Middle frontal gyrus (tissue), 1 donor: ENCODE results near the gene SLC25A21.

Experiments used
- DNase-seq: peaks from one replicate; pipeline ENCODE4 v3.0.0-alpha.2; 2015; ENCODE audit warnings: low spot score; ENCODE audit errors: extremely low spot score

Gene SLC25A21

DNA sequence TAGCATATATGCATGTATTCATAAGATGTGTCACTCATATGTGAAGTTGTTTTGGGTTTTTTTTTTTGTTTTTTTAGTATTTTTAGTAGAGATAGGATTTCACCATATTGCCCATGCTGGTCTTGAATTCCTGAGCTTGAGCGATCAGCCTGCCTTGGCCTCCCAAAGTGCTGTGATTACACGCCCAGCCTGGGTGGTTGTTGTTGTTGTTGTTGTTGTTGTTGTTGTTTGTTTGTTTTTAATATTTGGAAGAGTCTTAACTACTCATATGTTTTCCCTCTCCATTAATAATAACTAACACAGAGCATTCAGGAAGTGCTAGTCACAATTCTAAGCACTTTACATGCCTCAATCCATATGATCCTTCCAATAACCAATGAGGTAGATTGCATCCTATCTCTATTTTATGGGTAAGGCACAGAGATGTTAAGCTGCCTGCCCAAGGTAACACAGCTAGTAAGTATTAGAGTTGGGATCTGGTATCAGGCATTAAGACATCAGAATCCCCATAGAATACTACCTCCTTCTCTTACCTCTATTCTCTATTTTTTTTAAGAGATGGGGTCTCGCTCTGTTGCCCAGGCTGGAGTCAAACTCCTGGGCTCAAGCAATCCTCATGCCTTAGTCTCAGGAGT lies 27.6 kb downstream of the SLC25A21 start:
- DNase-seq, result no peak

DNA sequence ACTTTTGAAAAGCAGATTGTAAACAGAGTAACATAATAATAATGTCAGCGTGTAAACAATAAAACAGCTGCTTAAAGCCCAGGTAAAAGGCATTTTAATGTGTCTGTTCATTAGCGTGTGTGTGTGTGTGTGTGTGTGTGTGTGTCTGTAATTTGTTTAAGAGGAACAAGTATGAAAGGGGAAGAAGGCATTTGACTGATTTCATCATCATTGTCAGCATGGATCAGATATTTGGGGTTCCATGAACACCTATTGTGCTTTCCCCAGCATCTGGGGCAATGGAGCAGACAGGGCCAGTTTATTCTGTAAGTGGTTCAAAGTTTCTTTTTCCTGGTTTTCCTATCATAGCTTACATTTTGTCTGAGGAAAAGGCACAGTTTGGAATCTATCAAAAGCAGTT lies 28.9 kb downstream of the SLC25A21 start:
- no peak for DNase-seq

DNA sequence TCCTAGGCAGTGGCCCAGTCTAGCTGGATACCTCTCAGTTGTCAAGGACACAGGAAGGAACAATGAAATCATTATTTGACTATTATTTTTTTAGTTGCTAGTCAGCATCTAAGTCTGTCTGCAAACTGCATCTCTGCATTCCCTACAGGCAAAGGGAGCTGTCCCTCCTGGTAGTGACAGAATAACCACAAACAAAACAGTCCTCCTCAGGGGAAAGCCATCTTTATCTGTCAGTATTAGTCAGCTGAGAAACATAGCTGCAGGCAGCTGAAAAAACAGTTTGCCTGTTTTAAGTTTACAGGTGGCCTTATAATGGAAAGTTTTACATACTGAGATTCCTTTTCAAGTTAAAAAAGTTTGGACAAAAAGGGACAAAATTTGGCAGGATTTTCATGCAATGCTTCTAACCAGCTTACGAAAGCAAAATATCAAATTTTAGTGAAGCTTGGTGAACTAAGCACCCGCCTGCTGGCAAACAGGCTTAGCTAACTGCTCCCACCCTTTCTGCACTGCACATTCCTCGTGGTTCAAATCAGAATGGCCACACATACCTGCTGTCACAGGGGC lies 29.5 kb downstream of the SLC25A21 start:
- no peak for DNase-seq

DNA sequence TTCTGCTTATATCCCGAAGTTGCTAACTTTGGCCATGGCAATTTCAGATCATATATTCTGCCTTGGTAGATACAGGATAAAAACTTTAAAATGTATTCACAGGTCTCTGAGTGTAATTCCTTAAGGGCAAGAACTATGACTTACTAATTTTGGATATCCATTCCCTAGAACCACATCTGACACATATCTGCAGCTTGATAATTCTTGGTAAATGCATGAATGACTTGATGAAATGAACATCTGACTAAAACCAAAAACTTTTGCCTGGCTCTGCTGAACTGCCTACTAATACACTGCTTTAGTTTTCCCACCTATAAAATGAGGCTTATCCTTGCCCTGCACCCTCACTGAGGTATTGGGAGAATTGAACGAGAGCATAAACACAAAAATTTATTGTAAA lies 32.2 kb downstream of the SLC25A21 start:
- no peak for DNase-seq

DNA sequence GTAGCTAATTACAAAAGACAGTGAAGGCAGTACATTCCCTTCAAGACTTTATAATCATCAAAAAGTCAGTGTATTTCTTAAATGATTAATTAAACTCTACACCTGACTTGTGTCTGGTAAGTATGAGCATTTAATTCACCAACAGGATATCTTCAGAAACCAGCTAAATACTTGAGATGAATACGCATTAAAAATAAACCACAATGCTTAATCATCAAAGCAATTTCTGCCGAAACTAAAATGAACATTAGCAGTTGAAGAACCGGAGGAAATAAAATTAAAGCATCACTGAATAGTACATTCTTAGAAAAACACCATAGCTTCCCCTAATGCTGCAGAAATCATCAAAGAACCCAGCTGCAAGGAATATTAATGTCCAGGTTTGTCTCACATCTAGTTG lies 32.7 kb downstream of the SLC25A21 start:
- DNase-seq, result no peak

DNA sequence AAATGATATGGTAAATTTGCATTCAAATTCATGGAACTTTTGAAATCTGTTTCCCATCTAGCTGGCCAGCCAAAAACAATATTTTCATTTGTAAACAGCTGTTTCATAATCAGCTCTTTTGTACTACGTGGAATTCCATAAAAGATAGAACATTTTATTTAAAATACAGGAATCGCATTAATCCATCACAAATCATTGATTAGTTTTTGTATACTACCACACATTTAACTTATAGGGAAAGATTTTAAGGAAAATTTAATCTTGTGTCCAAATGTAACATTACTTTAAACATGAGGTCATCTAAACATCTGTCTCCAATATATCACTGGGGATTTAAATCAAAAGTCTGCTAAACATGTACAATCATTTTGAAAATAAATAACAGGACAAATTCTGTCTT lies 33.5 kb downstream of the SLC25A21 start:
- DNase-seq, result no peak

DNA sequence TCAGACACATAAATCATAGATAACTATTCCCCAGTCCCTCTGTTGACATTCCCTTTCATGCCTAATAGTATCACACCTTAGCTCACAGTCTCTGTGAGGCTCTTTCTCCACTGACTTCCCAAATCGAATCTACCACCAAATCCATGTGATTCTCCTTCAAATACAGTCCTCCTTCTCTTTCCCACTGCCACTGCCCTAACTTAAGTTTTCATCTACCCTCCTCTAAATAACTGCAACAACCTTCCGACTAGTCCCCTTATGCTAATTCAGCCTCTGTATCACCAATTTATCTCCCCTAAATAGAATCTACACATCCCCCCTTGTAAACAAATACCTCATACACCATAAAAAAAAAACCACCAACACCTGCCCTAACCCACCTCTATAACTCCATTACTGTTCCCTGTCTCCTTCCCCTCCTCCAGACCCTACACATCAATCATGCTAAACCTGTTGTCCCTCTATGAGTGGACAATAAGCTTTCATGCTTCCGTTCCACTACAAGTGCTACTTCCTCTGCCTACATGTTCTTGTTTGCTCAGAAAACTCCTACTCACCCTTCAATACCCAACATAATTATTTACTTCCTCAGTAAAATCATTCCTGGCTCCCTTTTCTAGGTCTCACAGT lies 39.0 kb downstream of the SLC25A21 start:
- no peak for DNase-seq

DNA sequence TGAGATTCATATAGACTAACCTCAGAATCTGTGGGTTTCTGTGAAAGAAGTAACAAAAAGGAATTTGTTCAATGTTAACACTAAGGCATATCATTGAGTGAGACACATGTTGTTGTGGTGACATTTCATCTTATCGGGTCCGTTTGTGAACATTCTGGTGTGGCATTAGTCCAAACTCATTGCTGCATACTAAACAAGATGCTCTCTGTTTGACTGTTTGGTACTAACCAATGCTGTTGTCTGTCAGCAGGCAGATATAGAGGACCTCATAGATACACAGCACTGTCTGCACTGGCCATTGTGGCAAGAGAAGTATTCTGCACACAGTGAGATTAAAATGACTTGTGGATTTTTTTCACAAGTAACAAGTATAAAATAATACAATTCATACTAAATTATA lies 41.2 kb downstream of the SLC25A21 start:
- no peak for DNase-seq

DNA sequence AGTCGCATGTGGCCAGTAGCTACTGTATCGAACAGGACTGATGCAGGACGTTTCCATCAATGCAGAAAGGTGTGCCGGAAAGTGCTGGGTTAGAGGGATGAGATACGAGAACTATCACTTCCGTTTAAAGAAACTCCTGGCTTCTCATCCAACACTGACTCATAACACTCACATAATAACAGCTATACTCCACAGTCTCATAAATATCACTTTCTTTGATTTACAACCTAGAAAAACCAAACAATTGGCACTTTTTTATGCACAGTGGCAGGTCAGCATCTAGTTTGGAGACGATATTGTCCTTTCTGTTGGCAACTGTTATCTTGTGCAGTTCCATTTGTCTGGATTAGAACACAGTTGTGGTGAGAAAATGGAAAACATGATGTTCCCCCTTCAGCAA lies 43.4 kb downstream of the SLC25A21 start:
- DNase-seq, result no peak

DNA sequence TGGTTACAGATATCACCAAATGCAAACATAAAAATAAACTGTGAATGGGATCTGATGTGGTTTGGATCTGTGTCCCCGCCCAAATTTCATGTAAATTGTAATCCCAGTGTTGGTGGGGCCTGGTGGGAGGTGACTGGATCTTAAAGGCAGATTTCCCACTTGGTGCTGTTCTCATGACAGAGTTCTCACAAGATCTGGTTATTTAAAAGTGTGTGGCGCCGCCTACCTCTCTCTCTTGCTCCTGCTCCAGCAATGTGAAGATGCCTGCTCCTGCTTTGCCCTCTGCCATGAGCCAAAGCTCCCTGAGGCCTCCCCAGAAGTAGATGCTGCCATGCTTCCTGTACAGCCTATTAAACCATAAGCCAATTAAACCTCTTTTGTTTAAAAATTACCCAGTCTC lies 47.8 kb downstream of the SLC25A21 start:
- DNase-seq, result no peak

DNA sequence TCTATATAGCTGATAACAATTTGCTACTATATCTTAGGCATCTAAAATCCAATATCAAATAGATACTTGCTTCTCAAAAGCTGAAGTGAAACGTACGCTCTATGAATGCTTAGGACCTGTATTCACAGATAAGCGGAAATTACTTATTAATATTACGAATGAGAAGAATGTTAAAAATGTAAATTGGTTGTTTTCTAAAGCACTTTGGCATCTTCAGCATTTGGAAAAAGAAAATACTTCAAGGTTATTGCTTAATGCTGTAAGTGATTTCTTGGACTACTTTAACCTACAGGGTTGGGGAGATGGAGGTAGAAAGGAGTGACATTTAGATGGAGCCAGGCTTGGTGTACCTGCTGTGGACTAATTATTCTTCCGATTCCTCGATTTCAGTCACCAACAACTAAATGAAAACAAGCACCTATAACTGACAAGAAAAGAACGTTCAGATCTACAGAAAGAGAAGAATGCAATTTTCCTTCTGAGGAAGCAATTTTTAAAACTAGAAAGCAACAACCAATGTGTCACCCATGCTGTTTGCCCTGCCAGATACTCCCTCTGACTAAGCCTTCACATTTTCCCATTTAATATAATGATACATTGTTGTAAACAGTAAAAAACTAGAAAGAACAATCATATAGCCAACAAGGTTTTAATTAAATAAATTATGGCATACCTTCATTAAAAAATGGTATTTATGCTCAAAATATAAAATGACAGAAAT lies 49.3 kb downstream of the SLC25A21 start:
- DNase-seq, result no peak

DNA sequence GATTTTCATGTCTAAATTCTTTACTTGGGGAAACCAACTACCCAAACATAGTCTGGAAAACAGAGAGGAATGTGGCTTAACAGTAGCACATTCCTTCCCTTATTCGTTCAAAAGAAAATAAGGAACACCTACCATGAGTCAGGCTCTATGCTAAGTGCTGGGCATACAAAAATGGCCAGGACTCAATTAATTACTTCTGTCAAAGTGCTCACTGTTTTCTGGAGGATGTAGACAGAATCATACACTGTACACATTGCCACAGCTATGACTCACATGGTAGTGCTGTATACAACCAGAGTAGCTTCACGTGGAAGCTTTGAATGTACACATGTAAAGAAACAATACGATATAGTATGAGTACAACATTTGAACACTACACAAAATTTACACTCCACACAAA lies 50.1 kb downstream of the SLC25A21 start:
- DNase-seq, result no peak

DNA sequence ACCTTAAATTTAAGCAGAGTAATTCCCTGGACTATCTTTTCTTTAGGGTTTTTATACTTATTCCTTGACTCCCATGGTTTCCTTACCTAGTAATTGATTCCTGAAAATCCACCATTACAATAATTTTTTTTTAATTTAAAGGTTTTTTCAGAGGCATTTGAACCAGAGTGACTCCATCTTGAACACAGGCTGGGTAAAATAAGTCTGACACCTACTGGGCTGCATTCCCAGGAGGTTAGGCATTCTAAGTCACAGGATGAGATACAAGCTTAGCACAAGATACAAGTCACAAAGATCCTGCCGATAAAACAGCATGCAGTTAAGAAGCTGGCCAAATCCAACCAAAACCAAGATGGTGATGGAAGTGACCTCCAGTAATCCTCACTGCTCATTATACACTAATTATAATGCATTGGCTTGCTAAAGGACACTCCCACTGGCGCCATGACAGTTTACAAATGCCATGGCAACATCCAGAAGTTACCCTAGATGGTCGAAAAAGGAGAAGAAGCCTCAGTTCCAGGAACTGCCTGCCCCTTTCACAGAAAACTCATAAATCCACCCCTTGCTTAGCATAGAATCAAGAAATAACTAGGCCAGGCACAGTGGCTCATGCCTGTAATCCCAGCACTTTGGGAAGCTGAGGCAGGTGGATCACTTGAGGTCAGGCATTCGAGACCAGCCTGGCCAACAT lies 53.6 kb downstream of the SLC25A21 start:
- no peak for DNase-seq

DNA sequence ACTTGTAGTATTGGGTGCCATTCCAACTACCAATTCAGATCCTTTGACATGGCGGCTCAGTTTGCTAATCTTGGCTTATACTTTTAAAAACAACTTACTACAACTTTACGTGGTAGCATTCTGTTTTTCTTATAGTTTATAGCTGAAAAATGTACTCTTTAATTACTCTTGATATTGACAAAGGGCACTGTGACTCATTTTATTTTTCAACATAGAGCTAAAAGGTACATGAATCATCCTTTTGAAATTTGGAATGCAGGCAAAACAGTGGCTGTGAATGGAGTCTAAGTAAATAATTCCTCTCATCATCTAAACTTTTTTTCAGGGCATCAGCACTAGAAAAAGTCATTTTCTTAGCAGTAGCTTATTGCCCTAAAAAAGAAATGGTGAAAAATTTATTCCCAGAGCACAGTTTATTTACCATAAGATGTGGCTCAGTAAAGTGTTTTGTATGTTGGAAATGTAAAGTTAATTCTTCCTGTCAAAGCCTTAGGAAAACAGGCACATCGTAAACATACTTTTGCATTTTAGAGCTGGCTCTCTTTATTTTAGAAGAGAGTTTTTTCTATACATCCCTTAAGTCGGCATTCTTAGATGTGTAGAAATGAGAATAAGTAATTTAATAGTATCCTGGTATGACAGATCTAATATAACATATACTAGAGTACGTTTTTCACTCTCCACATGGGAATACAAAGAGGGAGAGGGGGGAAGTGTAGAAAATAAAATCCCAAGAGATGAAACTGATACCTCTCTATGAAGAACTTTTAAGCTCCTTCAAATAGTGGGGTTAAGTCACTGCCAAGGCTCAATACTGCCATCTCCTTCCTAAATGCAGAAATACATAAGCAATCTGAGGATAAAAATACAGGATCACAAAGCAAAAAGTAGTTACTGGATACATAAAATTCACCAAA lies 55.2 kb downstream of the SLC25A21 start:
- DNase-seq, result no peak

DNA sequence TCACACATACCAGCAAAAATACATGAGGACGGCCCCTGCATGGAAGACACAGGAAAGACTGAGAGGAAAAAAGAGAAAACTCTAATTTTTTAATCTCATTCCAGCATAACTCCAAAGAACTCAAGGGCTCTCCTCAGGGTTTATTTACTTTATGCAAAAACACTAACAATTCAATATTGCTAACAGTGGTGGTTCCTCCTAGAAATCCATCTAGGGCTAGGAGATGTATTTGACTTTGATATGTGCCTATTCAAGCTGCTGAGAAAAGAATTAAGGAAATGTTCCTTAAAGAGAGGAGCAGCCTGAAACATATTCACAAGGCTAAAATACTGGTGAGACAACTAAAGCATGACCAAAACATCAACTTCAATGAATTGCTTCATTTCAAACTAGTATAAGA lies 57.0 kb downstream of the SLC25A21 start:
- no peak for DNase-seq

DNA sequence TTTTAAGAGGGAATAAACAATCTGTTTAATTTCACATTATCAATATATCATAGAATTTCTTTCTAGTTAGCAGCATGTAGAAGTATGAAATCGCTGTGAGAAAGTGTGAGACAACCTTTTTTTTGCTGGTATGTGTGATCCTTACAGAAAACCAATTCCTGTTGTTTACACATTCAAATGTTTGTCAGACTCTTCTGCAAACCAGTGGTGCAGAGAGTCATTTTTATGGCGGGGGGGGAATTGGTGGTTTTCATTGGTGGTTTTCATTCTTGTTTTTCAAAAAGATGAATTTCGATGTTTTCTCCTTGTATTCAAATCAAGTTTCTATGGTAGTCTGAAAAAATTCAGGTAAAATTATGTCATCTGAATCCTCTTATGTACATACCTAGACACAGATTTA lies 57.8 kb downstream of the SLC25A21 start:
- no peak for DNase-seq

DNA sequence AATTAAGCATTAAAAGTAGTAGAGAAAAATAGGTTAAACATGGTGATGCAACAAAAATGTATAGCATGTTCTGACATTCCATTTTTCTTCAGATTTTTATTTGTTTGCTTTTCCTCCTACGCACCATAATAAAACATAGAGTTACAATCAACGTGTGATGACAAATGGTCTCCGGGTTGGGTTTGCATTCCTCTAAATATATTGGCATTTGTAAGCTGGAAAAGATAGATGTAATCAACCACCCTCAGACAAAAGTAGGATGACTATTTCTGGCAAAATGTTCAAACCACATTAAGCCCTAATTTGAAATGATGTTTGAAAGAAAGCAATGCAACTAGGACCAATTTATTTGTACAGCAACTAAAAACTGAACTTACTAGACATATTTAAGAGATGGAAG lies 58.4 kb downstream of the SLC25A21 start:
- no peak for DNase-seq

DNA sequence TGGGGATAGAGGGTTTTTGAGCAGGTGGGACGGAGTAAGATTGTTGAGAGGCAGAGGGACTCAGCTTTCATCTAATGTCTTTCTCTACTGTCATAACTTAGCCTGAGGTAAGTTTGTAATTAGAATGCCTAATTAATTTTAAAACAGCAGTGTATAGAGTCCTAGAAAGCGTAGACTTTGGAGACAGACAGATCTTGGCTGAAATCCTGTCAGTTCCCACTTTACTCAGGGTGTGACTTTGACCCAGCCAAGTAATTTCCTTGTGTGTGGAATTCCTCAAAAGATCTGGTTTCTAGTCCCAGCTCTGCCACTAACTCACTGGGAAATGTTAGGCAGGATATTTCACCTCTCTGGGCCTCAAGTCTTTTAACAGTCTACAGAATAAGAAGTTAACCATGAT lies 74.3 kb downstream of the SLC25A21 start:
- DNase-seq, result no peak

DNA sequence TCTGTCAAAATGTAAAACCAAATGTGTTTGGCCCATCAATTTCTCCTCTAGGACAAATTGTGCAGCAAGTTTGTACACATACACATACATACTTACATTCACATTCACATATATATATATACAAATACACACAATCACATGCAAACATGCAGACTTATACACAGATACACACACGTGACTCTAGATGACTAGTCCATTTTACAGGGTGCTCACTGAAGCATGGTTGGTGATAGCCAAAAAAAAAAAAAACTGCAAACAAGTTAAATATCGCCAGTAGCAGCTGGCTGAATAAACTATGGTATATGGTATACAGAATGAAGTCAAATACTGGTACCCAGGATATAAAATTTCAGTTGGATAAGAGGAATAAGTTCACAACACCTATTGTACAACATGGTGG lies 77.9 kb downstream of the SLC25A21 start:
- no peak for DNase-seq

DNA sequence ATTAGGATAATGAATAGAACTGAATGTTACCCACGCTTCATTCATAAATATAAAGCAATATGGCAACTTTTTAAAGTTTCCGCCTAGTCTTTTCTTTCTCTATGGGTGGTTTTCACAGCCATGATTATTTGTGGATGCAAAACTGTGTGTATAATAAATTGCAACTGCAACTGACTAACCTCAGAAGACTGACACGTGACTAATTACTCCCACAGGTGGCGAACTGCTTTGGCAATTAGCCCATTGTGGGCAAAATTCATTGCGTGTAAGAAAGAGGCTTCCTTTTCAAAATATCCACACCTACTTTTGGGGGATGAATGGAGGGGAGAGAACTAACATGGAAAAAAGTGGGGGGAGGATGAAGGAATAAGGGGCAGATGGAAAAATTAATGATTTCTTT lies 79.0 kb downstream of the SLC25A21 start:
- no peak for DNase-seq

DNA sequence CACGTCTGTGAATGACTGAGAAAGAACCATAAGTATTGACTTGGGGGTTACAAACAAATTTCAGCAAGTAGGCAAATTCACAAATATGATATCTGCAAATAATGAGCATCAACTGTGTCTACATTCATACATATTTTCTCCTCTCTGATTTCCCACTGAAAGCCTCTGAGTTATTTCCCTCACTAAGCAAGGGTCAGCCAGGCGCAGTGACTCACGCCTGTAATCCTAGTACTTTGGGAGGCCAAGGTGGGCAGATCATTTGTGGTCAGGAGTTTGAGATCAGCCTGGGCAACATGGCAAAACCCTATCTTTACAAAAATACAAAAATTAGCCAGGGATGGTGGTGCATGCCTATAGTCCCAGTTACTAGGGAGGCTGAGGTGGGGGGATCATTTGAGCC lies 80.8 kb downstream of the SLC25A21 start:
- no peak for DNase-seq
